Neural cell (in vitro differentiated cells): ENCODE data around the gene FOXK1. TPM values are rescaled to one million over a fixed set of nuclear protein-coding genes. Genes with fewer than 3 reads are reported as not detected.

Experiments
- H2AFZ ChIP-seq: fragments of 200-600, 300-800 bp; sonication (generic), shearing (Covaris generic); 2 replicates; pipeline ENCODE4 v1.6.0; 2014; ENCODE audit warnings: low read depth, mild to moderate bottlenecking, antibody characterized with exemption, low read length, moderate library complexity
- H3F3A ChIP-seq: fragments of 200-600 bp; shearing (Covaris generic); 2 replicates; pipeline ENCODE4 v1.6.1; 2016; ENCODE audit warnings: mild to moderate bottlenecking, moderate library complexity, mixed read lengths, antibody characterized with exemption, low read length; ENCODE audit not compliant: insufficient read depth, poor library complexity, severe bottlenecking
- H3K27ac ChIP-seq: fragments of 200-600, 300-800 bp; sonication (generic), shearing (Covaris generic); 2 replicates; pipeline ENCODE4 v1.5.1; 2014; ENCODE audit warnings: mild to moderate bottlenecking, low read length, moderate library complexity
- H3K27me3 ChIP-seq: fragments of 300-800, 200-600 bp; sonication (generic), shearing (Covaris generic); 2 replicates; pipeline ENCODE4 v1.6.0; 2014; ENCODE audit warnings: mild to moderate bottlenecking, low read depth, low read length, moderate library complexity; ENCODE audit not compliant: insufficient read depth
- H3K36me3 ChIP-seq: fragments of 300-800, 200-600 bp; sonication (generic), shearing (Covaris generic); 2 replicates; pipeline ENCODE4 v1.5.1; 2014; ENCODE audit warnings: mild to moderate bottlenecking, antibody characterized with exemption, low read length, moderate library complexity; ENCODE audit not compliant: insufficient read depth
- H3K4me2 ChIP-seq: fragments of 300-800, 200-600 bp; sonication (generic), shearing (Covaris generic); 2 replicates; pipeline ENCODE4 v1.6.0; 2014; ENCODE audit warnings: mild to moderate bottlenecking, low read length
- H3K4me3 ChIP-seq: fragments of 300-800, 200-600 bp; sonication (generic), shearing (Covaris generic); 2 replicates; pipeline ENCODE4 v1.5.1; 2014; ENCODE audit warnings: mild to moderate bottlenecking, low read length, moderate library complexity
- H3K79me2 ChIP-seq: fragments of 200-600 bp; shearing (Covaris generic); replicated peaks from 2 replicates; pipeline ENCODE4 v1.6.0; 2014; ENCODE audit warnings: mild to moderate bottlenecking, low read length, moderate library complexity; ENCODE audit not compliant: insufficient read depth
- H3K9ac ChIP-seq: fragments of 300-800, 200-600 bp; sonication (generic), shearing (Covaris generic); 2 replicates; pipeline ENCODE4 v1.6.1; 2016; ENCODE audit warnings: mild to moderate bottlenecking, low read length, mixed read lengths
- H3K9me2 ChIP-seq: fragments of 200-600 bp; shearing (Covaris generic); 2 replicates; pipeline ENCODE4 v1.6.1; 2016; ENCODE audit warnings: mild to moderate bottlenecking, low read length, mixed read lengths; ENCODE audit not compliant: insufficient read depth
- H3K9me3 ChIP-seq: fragments of 200-600, 300-800 bp; sonication (generic), shearing (Covaris generic); 2 replicates; pipeline ENCODE4 v1.6.1; 2016; ENCODE audit warnings: mild to moderate bottlenecking, mixed run types, low read length, moderate library complexity, mixed read lengths
- H4K20me1 ChIP-seq: fragments of 200-600 bp; shearing (Covaris generic); 2 replicates; pipeline ENCODE4 v1.6.1; 2016; ENCODE audit warnings: mild to moderate bottlenecking, mixed run types; ENCODE audit not compliant: insufficient read depth
- EP300 ChIP-seq: fragments of 450-650 bp; conservative IDR thresholded peaks from 2 replicates; pipeline ENCODE4 v1.6.1; 2014; ENCODE audit warnings: antibody characterized with exemption, mild to moderate bottlenecking, moderate library complexity; ENCODE audit not compliant: poor library complexity, severe bottlenecking
- EZH2 ChIP-seq: fragments of 200-600, 300-800 bp; shearing (Covaris generic), sonication (generic); IDR thresholded peaks from 2 replicates; pipeline ENCODE4 v1.6.1; 2014; ENCODE audit warnings: antibody characterized with exemption, low read length, borderline replicate concordance, mild to moderate bottlenecking; ENCODE audit not compliant: insufficient read depth, poor library complexity, severe bottlenecking
- MXI1 ChIP-seq: fragments of 450-650 bp; conservative IDR thresholded peaks from 2 replicates; pipeline ENCODE4 v1.6.1; 2014; ENCODE audit warnings: antibody characterized with exemption, mild to moderate bottlenecking; ENCODE audit not compliant: poor library complexity, severe bottlenecking
- POLR2AphosphoS5 ChIP-seq: IDR thresholded peaks from 2 replicates; pipeline ENCODE4 v1.6.1; 2012
- RAD21 ChIP-seq: fragments of 450-650 bp; conservative IDR thresholded peaks from 2 replicates; pipeline ENCODE4 v1.6.1; 2014; ENCODE audit warnings: antibody characterized with exemption, mild to moderate bottlenecking, moderate library complexity
- REST ChIP-seq: IDR thresholded peaks from 2 replicates; pipeline ENCODE4 v1.6.1; 2012; ENCODE audit warnings: borderline replicate concordance
- SMC3 ChIP-seq: fragments of 450-650 bp; conservative IDR thresholded peaks from 2 replicates; pipeline ENCODE4 v1.6.1; 2014; ENCODE audit warnings: antibody characterized with exemption, mild to moderate bottlenecking, moderate library complexity; ENCODE audit not compliant: poor library complexity
- TAF1 ChIP-seq: IDR thresholded peaks from 2 replicates; pipeline ENCODE4 v1.6.1; 2012; ENCODE audit warnings: low read depth
- polyA plus RNA-seq: library from polyadenylated mRNA; depleted of rRNA; stranded (reverse); fragments of >200 nt; gene quantifications from 2 replicates; pipeline ENCODE4 v1.2.3, GENCODE V29; 2014
- TF ChIP-seq, protein P1 (sequence below): fragments of 450-650 bp; IDR thresholded peaks from 2 replicates; pipeline ENCODE4 v1.5.1; 2014; ENCODE audit warnings: antibody characterized with exemption, mild to moderate bottlenecking, moderate library complexity; ENCODE audit not compliant: poor library complexity, severe bottlenecking

Gene FOXK1
- polyA plus RNA-seq, 1 donor from 2014 or later = 7.4 TPM

GRCh38 chr7:4745265-4745919 is 63.3 kb downstream of the FOXK1 start:
- TF ChIP-seq REST = no peak
- no peak for TF ChIP-seq POLR2AphosphoS5
- TF ChIP-seq EP300 = no peak
- no peak for TF ChIP-seq EZH2
- TF ChIP-seq, protein P1, sequence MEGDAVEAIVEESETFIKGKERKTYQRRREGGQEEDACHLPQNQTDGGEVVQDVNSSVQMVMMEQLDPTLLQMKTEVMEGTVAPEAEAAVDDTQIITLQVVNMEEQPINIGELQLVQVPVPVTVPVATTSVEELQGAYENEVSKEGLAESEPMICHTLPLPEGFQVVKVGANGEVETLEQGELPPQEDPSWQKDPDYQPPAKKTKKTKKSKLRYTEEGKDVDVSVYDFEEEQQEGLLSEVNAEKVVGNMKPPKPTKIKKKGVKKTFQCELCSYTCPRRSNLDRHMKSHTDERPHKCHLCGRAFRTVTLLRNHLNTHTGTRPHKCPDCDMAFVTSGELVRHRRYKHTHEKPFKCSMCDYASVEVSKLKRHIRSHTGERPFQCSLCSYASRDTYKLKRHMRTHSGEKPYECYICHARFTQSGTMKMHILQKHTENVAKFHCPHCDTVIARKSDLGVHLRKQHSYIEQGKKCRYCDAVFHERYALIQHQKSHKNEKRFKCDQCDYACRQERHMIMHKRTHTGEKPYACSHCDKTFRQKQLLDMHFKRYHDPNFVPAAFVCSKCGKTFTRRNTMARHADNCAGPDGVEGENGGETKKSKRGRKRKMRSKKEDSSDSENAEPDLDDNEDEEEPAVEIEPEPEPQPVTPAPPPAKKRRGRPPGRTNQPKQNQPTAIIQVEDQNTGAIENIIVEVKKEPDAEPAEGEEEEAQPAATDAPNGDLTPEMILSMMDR = no peak
- no peak for TF ChIP-seq TAF1
- TF ChIP-seq MXI1 = no peak
- TF ChIP-seq RAD21 = no peak
- TF ChIP-seq SMC3 = no peak
- no peak overlapping the region for H3K4me3 ChIP-seq
- no peak overlapping the region for H3K27ac ChIP-seq
- no peaks in the 10 kb centered on the region for H3K27me3 ChIP-seq
- H2AFZ ChIP-seq = no peak overlapping the region
- no peaks in the 10 kb centered on the region for H3K9me2 ChIP-seq
- H3K79me2 ChIP-seq = no peaks in the 10 kb centered on the region
- H3K9me3 ChIP-seq = no peaks in the 10 kb centered on the region
- no peaks in the 10 kb centered on the region for H3F3A ChIP-seq
- no peaks in the 10 kb centered on the region for H3K36me3 ChIP-seq
- H4K20me1 ChIP-seq = no peaks in the 10 kb centered on the region
- no peak overlapping the region for H3K4me2 ChIP-seq
- peak overlapping the region; percentile 20 for H3K9ac ChIP-seq

- Histone ChIP-seq H3K9ac (no peak overlapping the region), H3K79me2 (no peaks in the 10 kb centered on the region), H2AFZ (no peak overlapping the region), H3K27ac (no peak overlapping the region), H4K20me1 (no peaks in the 10 kb centered on the region), H3K4me2 (no peak overlapping the region), H3K36me3 (no peaks in the 10 kb centered on the region), H3K27me3 (no peaks in the 10 kb centered on the region), H3K4me3 (no peak overlapping the region), H3K9me3 (no peaks in the 10 kb centered on the region), H3F3A (no peaks in the 10 kb centered on the region), H3K9me2 (no peaks in the 10 kb centered on the region)
- TF ChIP-seq SMC3 (no peak), RAD21 (no peak)
Observed at GRCh38 chr7:4745971-4746919, 64.2 kb downstream of the FOXK1 start.
